Body of pancreas (tissue), 4 donors: Measurements from ENCODE around the gene PTMS. TPM values are rescaled to one million over a fixed set of nuclear protein-coding genes. Genes with fewer than 3 reads are reported as not detected.
A peak's percentile ranks its signal among the peaks of the same experiment; 100 is the strongest.

Experiments used
- ATAC-seq: fragments of 150-250 bp; one replicate; pipeline ENCODE4 v1.9.1; 2016
- DNase-seq, 4 donors: peaks; one replicate each; pipeline ENCODE4 v3.0.0-alpha.2; 2019
- H3K27ac ChIP-seq, 4 donors: fragments of 200-600 bp; sonication (generic); 1 replicate in 3 of 4; 2 replicates in 1 of 4; pipeline versions ENCODE4 v1.5.1 to v1.6.1; 2016 to 2019; ENCODE audit warnings: mild to moderate bottlenecking in 1 of 4, mixed read lengths in 1 of 4, moderate library complexity in 1 of 4
- H3K27me3 ChIP-seq, 2 donors: fragments of 200-600 bp; sonication (generic); one replicate each; pipeline ENCODE4 v1.6.0; 2016; ENCODE audit warnings: mild to moderate bottlenecking in 1 of 2
- H3K36me3 ChIP-seq, 2 donors: fragments of 200-600 bp; sonication (generic); replicated peaks in 1 of 2; 2 replicates each; pipeline ENCODE4 v1.5.1; 2016; ENCODE audit warnings: low read depth in 2 of 2; ENCODE audit not compliant: insufficient read depth in 1 of 2
- H3K4me1 ChIP-seq: fragments of 200-600 bp; sonication (generic); one replicate; pipeline ENCODE4 v1.6.0; 2016
- H3K4me3 ChIP-seq, 2 donors: fragments of 200-600 bp; sonication (generic); 1 replicate in 1 of 2; 2 replicates in 1 of 2; pipeline ENCODE4 v1.5.1; 2016 to 2019
- H3K9me3 ChIP-seq, 3 donors: fragments of 200-600 bp; sonication (generic); 1 replicate in 2 of 3; 2 replicates in 1 of 3; pipeline ENCODE4 v1.5.1; 2016
- CTCF ChIP-seq, 7 experiments: fragments of 450-650 bp in 4 of 7; fragments of 200-600 bp in 3 of 7; sonication (generic) in 3 of 7; IDR thresholded peaks; one replicate each; pipeline ENCODE4 v1.5.1; 2016 to 2019; ENCODE audit warnings: antibody characterized with exemption in 7 of 7
- POLR2A ChIP-seq, 3 donors: fragments of 450-650 bp; IDR thresholded peaks; one replicate each; pipeline ENCODE4 v1.6.1; 2016; ENCODE audit warnings: antibody characterized with exemption in 3 of 3, mild to moderate bottlenecking in 2 of 3
- WGBS, 2 donors: methylation state at CpG; one replicate each; pipeline ENCODE4 v1.1.5; 2017; 5-methylcytosine and 5-hydroxymethylcytosine counted together
- intact Hi-C: fragments of 100-400 bp; cut with DNase I; formaldehyde crosslinking; loops from one replicate; pipeline ENCODE4 v1.15.1; 2023
- total RNA-seq, 2 donors: library from RNA; depleted of rRNA; stranded (reverse); fragments of >200 nt; gene quantifications; one replicate each; pipeline ENCODE4 v1.1.0, GENCODE V29; 2016

PTMS gene
- total RNA-seq, 2 donors from 2014 or later = 69.5 to 109 TPM

- H3K27me3 ChIP-seq = no peaks in the 10 kb centered on the region
- H3K36me3 ChIP-seq = peaks cover 10% of the 10 kb centered on the region in 2 donors
- H3K4me1 ChIP-seq = peaks cover 21% of the 10 kb centered on the region
- 89 to 91% methylated on average over 2 of the region's 2 CpGs for WGBS, 2 donors
- H3K4me3 ChIP-seq = no peak overlapping the region
- H3K9me3 ChIP-seq = no peaks in the 10 kb centered on the region
- ATAC-seq = no peak
- intact Hi-C loops = no loop called here
- peak overlapping the region in 1 of 4 donors; percentile 98 for H3K27ac ChIP-seq
- no peak for DNase-seq
- no peak for TF ChIP-seq POLR2A (IDR thresholded peaks at IDR 0.05)
- TF ChIP-seq CTCF (IDR thresholded peaks at IDR 0.05) = no peak
Observed at GRCh38 chr12:6754411-6754810, 11.8 kb upstream of the PTMS start.

GRCh38 chr12:6757028-6757690, 9.0 kb upstream of the PTMS start:
- 73 to 74% methylated on average over 8 of the region's 8 CpGs for WGBS, 2 donors
- no peak for DNase-seq
- Histone ChIP-seq H3K27ac (no peak overlapping the region), H3K27me3 (no peaks in the 10 kb centered on the region), H3K9me3 (no peaks in the 10 kb centered on the region), H3K36me3 (no peaks in the 10 kb centered on the region), H3K4me1 (peaks cover 9% of the 10 kb centered on the region), H3K4me3 (no peak overlapping the region)
- TF ChIP-seq CTCF (IDR thresholded peaks at IDR 0.05) = no peak
- ATAC-seq = no peak
- intact Hi-C loops = no loop called here

GRCh38 chr12:6758506-6759095, 7.6 kb upstream of the PTMS start:
- Histone ChIP-seq H3K4me3 (no peak overlapping the region), H3K9me3 (no peaks in the 10 kb centered on the region), H3K4me1 (peaks cover 13% of the 10 kb centered on the region), H3K36me3 (no peaks in the 10 kb centered on the region), H3K27me3 (no peaks in the 10 kb centered on the region), H3K27ac (no peak overlapping the region)
- no peak for ATAC-seq
- DNase-seq = no peak
- intact Hi-C loops = no loop called here
- TF ChIP-seq POLR2A (IDR thresholded peaks at IDR 0.05) = no peak
- no peak for TF ChIP-seq CTCF (IDR thresholded peaks at IDR 0.05)
- WGBS, 2 donors = 76 to 79% methylated on average over 9 of the region's 9 CpGs

GRCh38 chr12:6759741-6760140, 6.4 kb upstream of the PTMS start:
- no peak for TF ChIP-seq POLR2A (IDR thresholded peaks at IDR 0.05)
- TF ChIP-seq CTCF (IDR thresholded peaks at IDR 0.05) = no peak
- no peak overlapping the region for H3K27ac ChIP-seq
- H3K27me3 ChIP-seq = no peaks in the 10 kb centered on the region
- DNase-seq (no peak), ATAC-seq (no peak)
- WGBS, 2 donors = 88 to 91% methylated on average over 5 of the region's 5 CpGs
- H3K4me3 ChIP-seq = no peak overlapping the region
- H3K36me3 ChIP-seq = no peaks in the 10 kb centered on the region
- H3K9me3 ChIP-seq = no peaks in the 10 kb centered on the region
- H3K4me1 ChIP-seq = peaks cover 19% of the 10 kb centered on the region
- intact Hi-C loops = no loop called here

GRCh38 chr12:6763380-6763779, 2.8 kb upstream of the PTMS start:
- H3K4me1 ChIP-seq = peaks cover 44% of the 10 kb centered on the region
- intact Hi-C loops = no loop called here
- H3K27ac ChIP-seq = peak overlapping the region; percentile 86 to 95 (median 88)
- no peaks in the 10 kb centered on the region for H3K27me3 ChIP-seq
- H3K4me3 ChIP-seq = no peak overlapping the region
- TF ChIP-seq CTCF (IDR thresholded peaks at IDR 0.05) (no peak), POLR2A (IDR thresholded peaks at IDR 0.05) (no peak)
- no peaks in the 10 kb centered on the region for H3K36me3 ChIP-seq
- H3K9me3 ChIP-seq = no peaks in the 10 kb centered on the region
- DNase-seq (no peak), ATAC-seq (no peak)
- 65 to 84% methylated on average over 3 to 4 of the region's 4 CpGs for WGBS, 2 donors
